Measurements from ENCODE around the gene RFX8.
A peak's percentile ranks its signal among the peaks of the same experiment; 100 is the strongest.
"Not testable (repeated sequence)": the region's sequence is repeated elsewhere in the genome, so short reads cannot be mapped to it uniquely, and the experiment has no call there.

RFX8 gene

GRCh38 chr2:101473911-101474701 is 806 bp downstream of the RFX8 start:
- peak overlapping the region; percentile 35 to 70 (median 62) for H3K4me3 ChIP-seq (ENCODE audit: low read depth in 1 of 5, low read length in 5 of 5)
- H3K27ac ChIP-seq (ENCODE audit: low read depth, low read length): peak overlapping the region; percentile 69
- H3K4me1 ChIP-seq (ENCODE audit: control insufficient read depth in 5 of 5, insufficient read depth in 5 of 5, low read length in 5 of 5): peaks cover 1 to 20% (median 14%) of the 10 kb centered on the region in 5 donors
- no peaks in the 10 kb centered on the region for H3K36me3 ChIP-seq (ENCODE audit: control insufficient read depth in 5 of 5, insufficient read depth in 5 of 5, low read length in 5 of 5)
- H3K9me3 ChIP-seq (ENCODE audit: control insufficient read depth in 5 of 5, low read length in 5 of 5): no peaks in the 10 kb centered on the region
- peak overlapping the region in 4 of 5 donors; percentile 4 to 76 (median 28) for H3K9ac ChIP-seq (ENCODE audit: low read length in 5 of 5)
- H3K27me3 ChIP-seq (ENCODE audit: control insufficient read depth in 5 of 5, insufficient read depth in 4 of 5, low read length in 5 of 5): peaks cover 0 to 2% (median 0%) of the 10 kb centered on the region in 5 donors

- Histone ChIP-seq H3K27me3 (ENCODE audit: control insufficient read depth in 5 of 5, insufficient read depth in 4 of 5, low read length in 5 of 5) (peaks cover 0 to 2% (median 0%) of the 10 kb centered on the region in 5 donors), H3K4me3 (ENCODE audit: low read depth in 1 of 5, low read length in 5 of 5) (peak overlapping the region; percentile 35 to 70 (median 62)), H3K9ac (ENCODE audit: low read length in 5 of 5) (peak overlapping the region in 4 of 5 donors; percentile 4 to 76 (median 28)), H3K36me3 (ENCODE audit: control insufficient read depth in 5 of 5, insufficient read depth in 5 of 5, low read length in 5 of 5) (no peaks in the 10 kb centered on the region), H3K4me1 (ENCODE audit: control insufficient read depth in 5 of 5, insufficient read depth in 5 of 5, low read length in 5 of 5) (peaks cover 1 to 20% (median 14%) of the 10 kb centered on the region in 5 donors), H3K9me3 (ENCODE audit: control insufficient read depth in 5 of 5, low read length in 5 of 5) (no peaks in the 10 kb centered on the region), H3K27ac (ENCODE audit: low read depth, low read length) (peak overlapping the region; percentile 69)
Measured at GRCh38 chr2:101473591-101473910, 1.4 kb downstream of the RFX8 start.

- H3K4me3 ChIP-seq (ENCODE audit: low read depth in 1 of 5, low read length in 5 of 5): no peak overlapping the region
- H3K27ac ChIP-seq (ENCODE audit: low read depth, low read length): no peak overlapping the region
- peaks cover 0 to 2% (median 0%) of the 10 kb centered on the region in 5 donors for H3K27me3 ChIP-seq (ENCODE audit: control insufficient read depth in 5 of 5, insufficient read depth in 4 of 5, low read length in 5 of 5)
- H3K4me1 ChIP-seq (ENCODE audit: control insufficient read depth in 5 of 5, insufficient read depth in 5 of 5, low read length in 5 of 5): peaks cover 1 to 42% (median 20%) of the 10 kb centered on the region in 5 donors
- H3K36me3 ChIP-seq (ENCODE audit: control insufficient read depth in 5 of 5, insufficient read depth in 5 of 5, low read length in 5 of 5): no peaks in the 10 kb centered on the region
- no peaks in the 10 kb centered on the region for H3K9me3 ChIP-seq (ENCODE audit: control insufficient read depth in 5 of 5, low read length in 5 of 5)
- no peak overlapping the region for H3K9ac ChIP-seq (ENCODE audit: low read length in 5 of 5)
Measured at GRCh38 chr2:101469863-101470262, 5.0 kb downstream of the RFX8 start.

GRCh38 chr2:101467306-101467705 is 7.6 kb downstream of the RFX8 start:
- Histone ChIP-seq H3K9ac (ENCODE audit: low read length in 5 of 5) (no peak overlapping the region), H3K27ac (ENCODE audit: low read depth, low read length) (no peak overlapping the region), H3K4me3 (ENCODE audit: low read depth in 1 of 5, low read length in 5 of 5) (no peak overlapping the region), H3K9me3 (ENCODE audit: control insufficient read depth in 5 of 5, low read length in 5 of 5) (no peaks in the 10 kb centered on the region), H3K27me3 (ENCODE audit: control insufficient read depth in 5 of 5, insufficient read depth in 4 of 5, low read length in 5 of 5) (peaks cover 0 to 2% (median 0%) of the 10 kb centered on the region in 5 donors), H3K4me1 (ENCODE audit: control insufficient read depth in 5 of 5, insufficient read depth in 5 of 5, low read length in 5 of 5) (peaks cover 4 to 46% (median 23%) of the 10 kb centered on the region in 5 donors), H3K36me3 (ENCODE audit: control insufficient read depth in 5 of 5, insufficient read depth in 5 of 5, low read length in 5 of 5) (no peaks in the 10 kb centered on the region)

GRCh38 chr2:101466426-101466825 is 8.5 kb downstream of the RFX8 start:
- Histone ChIP-seq H3K36me3 (ENCODE audit: control insufficient read depth in 5 of 5, insufficient read depth in 5 of 5, low read length in 5 of 5) (no peaks in the 10 kb centered on the region), H3K27ac (ENCODE audit: low read depth, low read length) (peak overlapping the region; percentile 29), H3K4me3 (ENCODE audit: low read depth in 1 of 5, low read length in 5 of 5) (no peak overlapping the region), H3K9ac (ENCODE audit: low read length in 5 of 5) (no peak overlapping the region), H3K9me3 (ENCODE audit: control insufficient read depth in 5 of 5, low read length in 5 of 5) (no peaks in the 10 kb centered on the region), H3K27me3 (ENCODE audit: control insufficient read depth in 5 of 5, insufficient read depth in 4 of 5, low read length in 5 of 5) (peaks cover 0 to 1% (median 0%) of the 10 kb centered on the region in 5 donors), H3K4me1 (ENCODE audit: control insufficient read depth in 5 of 5, insufficient read depth in 5 of 5, low read length in 5 of 5) (peaks cover 4 to 46% (median 23%) of the 10 kb centered on the region in 5 donors)

GRCh38 chr2:101464841-101465240 is 10.1 kb downstream of the RFX8 start:
- no peak overlapping the region for H3K9ac ChIP-seq (ENCODE audit: low read length in 5 of 5)
- H3K4me3 ChIP-seq (ENCODE audit: low read depth in 1 of 5, low read length in 5 of 5): no peak overlapping the region
- peaks cover 0 to 6% (median 0%) of the 10 kb centered on the region in 5 donors for H3K27me3 ChIP-seq (ENCODE audit: control insufficient read depth in 5 of 5, insufficient read depth in 4 of 5, low read length in 5 of 5)
- H3K4me1 ChIP-seq (ENCODE audit: control insufficient read depth in 5 of 5, insufficient read depth in 5 of 5, low read length in 5 of 5): peaks cover 4 to 46% (median 23%) of the 10 kb centered on the region in 5 donors
- no peaks in the 10 kb centered on the region for H3K36me3 ChIP-seq (ENCODE audit: control insufficient read depth in 5 of 5, insufficient read depth in 5 of 5, low read length in 5 of 5)
- peak overlapping the region; percentile 55 for H3K27ac ChIP-seq (ENCODE audit: low read depth, low read length)
- H3K9me3 ChIP-seq (ENCODE audit: control insufficient read depth in 5 of 5, low read length in 5 of 5): no peaks in the 10 kb centered on the region

- Histone ChIP-seq H3K27me3 (ENCODE audit: control insufficient read depth in 5 of 5, insufficient read depth in 4 of 5, low read length in 5 of 5) (peaks cover 0 to 7% (median 0%) of the 10 kb centered on the region in 5 donors), H3K4me3 (ENCODE audit: low read depth in 1 of 5, low read length in 5 of 5) (no peak overlapping the region), H3K27ac (ENCODE audit: low read depth, low read length) (peak overlapping the region; percentile 55), H3K9me3 (ENCODE audit: control insufficient read depth in 5 of 5, low read length in 5 of 5) (no peaks in the 10 kb centered on the region), H3K9ac (ENCODE audit: low read length in 5 of 5) (no peak overlapping the region), H3K36me3 (ENCODE audit: control insufficient read depth in 5 of 5, insufficient read depth in 5 of 5, low read length in 5 of 5) (no peaks in the 10 kb centered on the region), H3K4me1 (ENCODE audit: control insufficient read depth in 5 of 5, insufficient read depth in 5 of 5, low read length in 5 of 5) (peaks cover 4 to 46% (median 23%) of the 10 kb centered on the region in 5 donors)
Measured at GRCh38 chr2:101463911-101464641, 10.8 kb downstream of the RFX8 start.

GRCh38 chr2:101463421-101463820 is 11.5 kb downstream of the RFX8 start:
- H3K36me3 ChIP-seq (ENCODE audit: control insufficient read depth in 5 of 5, insufficient read depth in 5 of 5, low read length in 5 of 5): no peaks in the 10 kb centered on the region
- H3K27me3 ChIP-seq (ENCODE audit: control insufficient read depth in 5 of 5, insufficient read depth in 4 of 5, low read length in 5 of 5): peaks cover 0 to 7% (median 0%) of the 10 kb centered on the region in 5 donors
- H3K27ac ChIP-seq (ENCODE audit: low read depth, low read length): peak overlapping the region; percentile 55
- H3K4me3 ChIP-seq (ENCODE audit: low read depth in 1 of 5, low read length in 5 of 5): no peak overlapping the region
- H3K4me1 ChIP-seq (ENCODE audit: control insufficient read depth in 5 of 5, insufficient read depth in 5 of 5, low read length in 5 of 5): peaks cover 4 to 46% (median 23%) of the 10 kb centered on the region in 5 donors
- H3K9me3 ChIP-seq (ENCODE audit: control insufficient read depth in 5 of 5, low read length in 5 of 5): no peaks in the 10 kb centered on the region
- no peak overlapping the region for H3K9ac ChIP-seq (ENCODE audit: low read length in 5 of 5)

- Histone ChIP-seq H3K9me3 (ENCODE audit: control insufficient read depth in 5 of 5, low read length in 5 of 5) (no peaks in the 10 kb centered on the region), H3K27me3 (ENCODE audit: control insufficient read depth in 5 of 5, insufficient read depth in 4 of 5, low read length in 5 of 5) (peaks cover 0 to 7% (median 0%) of the 10 kb centered on the region in 5 donors), H3K4me3 (ENCODE audit: low read depth in 1 of 5, low read length in 5 of 5) (no peak overlapping the region), H3K4me1 (ENCODE audit: control insufficient read depth in 5 of 5, insufficient read depth in 5 of 5, low read length in 5 of 5) (peaks cover 4 to 35% (median 19%) of the 10 kb centered on the region in 5 donors), H3K27ac (ENCODE audit: low read depth, low read length) (no peak overlapping the region), H3K36me3 (ENCODE audit: control insufficient read depth in 5 of 5, insufficient read depth in 5 of 5, low read length in 5 of 5) (no peaks in the 10 kb centered on the region), H3K9ac (ENCODE audit: low read length in 5 of 5) (no peak overlapping the region)
Measured at GRCh38 chr2:101461381-101461780, 13.5 kb downstream of the RFX8 start.

- not testable (repeated sequence) for H3K27ac ChIP-seq (ENCODE audit: low read depth, low read length); H3K4me3 ChIP-seq (ENCODE audit: low read depth in 1 of 5, low read length in 5 of 5); H3K9ac ChIP-seq (ENCODE audit: low read length in 5 of 5); H3K9me3 ChIP-seq (ENCODE audit: control insufficient read depth in 5 of 5, low read length in 5 of 5); H3K36me3 ChIP-seq (ENCODE audit: control insufficient read depth in 5 of 5, insufficient read depth in 5 of 5, low read length in 5 of 5); H3K27me3 ChIP-seq (ENCODE audit: control insufficient read depth in 5 of 5, insufficient read depth in 4 of 5, low read length in 5 of 5); H3K4me1 ChIP-seq (ENCODE audit: control insufficient read depth in 5 of 5, insufficient read depth in 5 of 5, low read length in 5 of 5)
Measured at GRCh38 chr2:101454408-101454807, 20.5 kb downstream of the RFX8 start.
